ENCODE results near the gene COPB2. TPM values are rescaled to one million over a fixed set of nuclear protein-coding genes. Genes with fewer than 3 reads are reported as not detected.

COPB2 gene
- total and polyA plus RNA-seq, 2 of the 8 experiments (the other 6 are each of a cell fraction or from before 2014, with no cell fraction given) = 40.3 to 119 TPM

GRCh38 chr3:139329364-139329850 lies 60.0 kb downstream of the COPB2 start:
- Histone ChIP-seq H3K14ac (ENCODE audit: insufficient read length) (no peak overlapping the region), H3K9me3 (ENCODE audit: insufficient read depth in 2 of 2, low read depth in 1 of 2, low read length in 1 of 2) (no peaks in the 10 kb centered on the region), H3K4me3 (ENCODE audit: extremely low read depth in 1 of 4, insufficient read depth in 2 of 4, low read depth in 3 of 4, low read length in 4 of 4) (peak overlapping the region in 2 of 4 experiments; percentile 14 to 45; a peak in 2 of 8 replicates), H3K56ac (replicated peaks; ENCODE audit: insufficient read length, low read depth, low read length) (no peak overlapping the region), H3K9ac (replicated peaks in 1 of 4; ENCODE audit: extremely low read depth in 1 of 4, low read depth in 3 of 4, low read length in 3 of 4) (no peak overlapping the region), H3K27ac (ENCODE audit: low read depth, low read length) (no peak overlapping the region), H3K23ac (ENCODE audit: insufficient read length) (no peak overlapping the region), H3K79me2 (ENCODE audit: control insufficient read depth in 1 of 2, insufficient read depth in 2 of 2, low read length in 2 of 2) (no peaks in the 10 kb centered on the region), H3K4me1 (replicated peaks in 1 of 4; ENCODE audit: control insufficient read depth in 3 of 4, insufficient read depth in 4 of 4, low read length in 3 of 4) (no peaks in the 10 kb centered on the region), H3K36me3 (ENCODE audit: control insufficient read depth in 2 of 4, insufficient read depth in 4 of 4, low read length in 3 of 4) (no peaks in the 10 kb centered on the region), H3K4ac (replicated peaks; ENCODE audit: insufficient read length, low read depth, low read length) (no peak overlapping the region), H2AK5ac (ENCODE audit: low read depth, low read length) (no peak overlapping the region), H3K18ac (ENCODE audit: extremely low read depth, low read length) (0 out of 2 replicates have a peak overlapping the region, but pooled peaks have one; percentile 34), H2BK5ac (ENCODE audit: low read depth, low read length) (no peak overlapping the region), H2BK20ac (ENCODE audit: low read length) (no peak overlapping the region), H4K20me1 (replicated peaks in 1 of 2; ENCODE audit: control insufficient read depth in 1 of 2, insufficient read depth in 2 of 2, low read length in 2 of 2) (no peaks in the 10 kb centered on the region), H2BK15ac (ENCODE audit: low read length) (no peak overlapping the region), H2AFZ (ENCODE audit: low read length) (peak overlapping the region; percentile 97), H2BK12ac (ENCODE audit: low read depth, low read length) (no peak overlapping the region; the same call in 1 of the 2 replicates), H2BK120ac (replicated peaks; ENCODE audit: low read depth, low read length) (no peak overlapping the region), H3K4me2 (ENCODE audit: insufficient read depth in 1 of 2, low read depth in 2 of 2, low read length in 2 of 2) (peak overlapping the region; percentile 33 to 64), H3K27me3 (replicated peaks in 1 of 4; ENCODE audit: control insufficient read depth in 3 of 4, extremely low read depth in 1 of 4, insufficient read depth in 3 of 4, low read length in 3 of 4) (peaks cover 0 to 5% (median 4%) of the 10 kb centered on the region in 4 experiments; a peak in 3 of 7 replicates), H3K79me1 (ENCODE audit: low read depth, low read length) (no peaks in the 10 kb centered on the region), H4K8ac (ENCODE audit: extremely low read depth, insufficient read depth, low read length) (no peak overlapping the region), H4K91ac (replicated peaks; ENCODE audit: insufficient read length, low read length) (no peak overlapping the region), H3K23me2 (ENCODE audit: low read depth, low read length) (no peaks in the 10 kb centered on the region), H4K5ac (ENCODE audit: insufficient read length, low read depth, low read length) (no peak overlapping the region)
- FAIRE-seq (no peak), DNase-seq (ENCODE audit: low read depth in 1 of 2, low spot score in 2 of 2) (peak; percentile 57 to 99)
- POLR2A ChIA-PET (ENCODE audit: partially characterized antibody) = interaction anchor here (0.6 kb wide), 1 partner anchor 15 kb away, joined by 3 read pairs; the partner anchor contains the start of gene MRPS22
- WGBS, 2 experiments (ENCODE audit: extremely low coverage in 1 of 2, insufficient coverage in 1 of 2, insufficient read length in 1 of 2, insufficient replicate concordance in 2 of 2, low coverage in 1 of 2, low lambda C conversion rate in 2 of 2, missing lambda C conversion rate in 1 of 2) = 14% methylated on average over 25 of the region's 25 CpGs; no CpG with 5 or more reads in 1 of the 2 experiments
- CTCF ChIA-PET (ENCODE audit: partially characterized antibody) = interaction anchor here (0.6 to 4.7 kb wide), 22 partner anchors 9 to 400 kb away, joined by 3 to 58 read pairs (median 4); no protein-coding TSS in a partner anchor
- TF ChIP-seq RAD21 (IDR thresholded peaks at IDR 0.05 in 1 of 2, conservative IDR thresholded peaks at IDR 0.05 in 1 of 2; ENCODE audit: low read depth in 2 of 2, low read length in 2 of 2) (peak; percentile 97 to 99), EZH2 (IDR thresholded peaks at IDR 0.05; ENCODE audit: low read depth, low read length, severe bottlenecking) (no peak), MAX (IDR thresholded peaks at IDR 0.05) (peak; percentile 89), TAF7 (optimal IDR thresholded peaks at IDR 0.05; ENCODE audit: borderline replicate concordance, low read depth, low read length) (no peak), RBBP5 (IDR thresholded peaks at IDR 0.05; ENCODE audit: borderline replicate concordance, low read depth, low read length) (no peak), POU5F1 (IDR thresholded peaks at IDR 0.05; ENCODE audit: low read depth, low read length) (no peak), JUN (IDR thresholded peaks at IDR 0.05; ENCODE audit: low read depth, low read length) (no peak), CTCF (IDR thresholded peaks at IDR 0.05; ENCODE audit: control extremely low read depth in 1 of 3, insufficient read depth in 1 of 3, low read depth in 1 of 3, low read length in 3 of 3) (peak; percentile 99 to 100 (median 99)), RFX5 (IDR thresholded peaks at IDR 0.05; ENCODE audit: borderline replicate concordance, low read depth, low read length) (0 out of 2 replicates have a peak, but pooled peaks have one; percentile 14)

Measured in H1 (cell line).